MV-4-11 (cell line): ENCODE results near the gene SCAANT1.
A peak's percentile ranks its signal among the peaks of the same experiment; 100 is the strongest.

ENCODE experiments used
- DNase-seq: peaks from one replicate; lab custom pipeline; 2025; lab: John Stamatoyannopoulos, UW

Gene SCAANT1

GRCh38 chr3:63900459-63900858 lies 11.7 kb downstream of the SCAANT1 start:
- DNase-seq, result no peak

- DNase-seq, result peak; percentile 9
Observed at GRCh38 chr3:63900010-63900409, 12.2 kb downstream of the SCAANT1 start.

GRCh38 chr3:63896332-63897030 lies 15.7 kb downstream of the SCAANT1 start:
- peak; percentile 19 for DNase-seq

GRCh38 chr3:63895422-63896189 lies 16.6 kb downstream of the SCAANT1 start:
- no peak for DNase-seq

GRCh38 chr3:63892773-63893352 lies 19.3 kb downstream of the SCAANT1 start:
- DNase-seq, result no peak

GRCh38 chr3:63891518-63891917 lies 20.7 kb downstream of the SCAANT1 start:
- no peak for DNase-seq

GRCh38 chr3:63886858-63887257 lies 25.3 kb downstream of the SCAANT1 start:
- DNase-seq, result no peak

GRCh38 chr3:63880653-63881052 lies 31.5 kb downstream of the SCAANT1 start:
- no peak for DNase-seq

GRCh38 chr3:63878394-63879060 lies 33.7 kb downstream of the SCAANT1 start:
- no peak for DNase-seq

GRCh38 chr3:63877737-63878393 lies 34.3 kb downstream of the SCAANT1 start:
- no peak for DNase-seq

- DNase-seq, result no peak
Observed at GRCh38 chr3:63876260-63876659, 35.9 kb downstream of the SCAANT1 start.

GRCh38 chr3:63875510-63875909 lies 36.7 kb downstream of the SCAANT1 start:
- no peak for DNase-seq

- peak; percentile 62 for DNase-seq
Observed at GRCh38 chr3:63874769-63875168, 37.4 kb downstream of the SCAANT1 start.

- no peak for DNase-seq
Observed at GRCh38 chr3:63872135-63872924, 39.9 kb downstream of the SCAANT1 start.

- DNase-seq, result no peak
Observed at GRCh38 chr3:63870615-63871005, 41.6 kb downstream of the SCAANT1 start.

- DNase-seq, result no peak
Observed at GRCh38 chr3:63869940-63870614, 42.1 kb downstream of the SCAANT1 start.

- no peak for DNase-seq
Observed at GRCh38 chr3:63867225-63867624, 45.0 kb downstream of the SCAANT1 start.

GRCh38 chr3:63864965-63865327 lies 47.2 kb downstream of the SCAANT1 start:
- DNase-seq, result no peak

- peak; percentile 47 for DNase-seq
Observed at GRCh38 chr3:63864008-63864964, 47.9 kb downstream of the SCAANT1 start.
